ENCODE data around the gene SNX25. TPM values are rescaled to one million over a fixed set of nuclear protein-coding genes. Genes with fewer than 3 reads are reported as not detected.

Gene SNX25
- total and polyA plus RNA-seq, 12 donors, result 4.4 to 12.6 (median 9.2) TPM

- DNase-seq (no peak), ATAC-seq (peak in 4 of 8 donors; percentile 32 to 69 (median 60))
- WGBS, 2 donors, result 57 to 66% methylated on average over 3 of the region's 3 CpGs
- H3K4me3 ChIP-seq, result no peak overlapping the region
- peaks cover 0 to 13% (median 4%) of the 10 kb centered on the region in 9 donors for H3K4me1 ChIP-seq
- no peaks in the 10 kb centered on the region for H3K27me3 ChIP-seq
- intact Hi-C loops (cut with DNase I), result no loop called here
- H3K9me3 ChIP-seq, result no peaks in the 10 kb centered on the region
- no peak for TF ChIP-seq CTCF (IDR thresholded peaks at IDR 0.05)
- no peak overlapping the region for H3K27ac ChIP-seq
- H3K36me3 ChIP-seq, result peaks cover 0 to 20% (median under 1%) of the 10 kb centered on the region in 9 donors
These were observed 77.2 kb downstream of the SNX25 start for GRCh38 chr4:185286571-185286970.

GRCh38 chr4:185287031-185287430 lies 77.6 kb downstream of the SNX25 start:
- Histone ChIP-seq H3K9me3 (no peaks in the 10 kb centered on the region), H3K4me3 (no peak overlapping the region), H3K27ac (no peak overlapping the region), H3K4me1 (peaks cover 0 to 13% (median 4%) of the 10 kb centered on the region in 9 donors), H3K36me3 (peaks cover 0 to 22% (median 4%) of the 10 kb centered on the region in 9 donors), H3K27me3 (no peaks in the 10 kb centered on the region)
- intact Hi-C loops (cut with DNase I), result no loop called here
- DNase-seq (no peak), ATAC-seq (no peak)
- TF ChIP-seq CTCF (IDR thresholded peaks at IDR 0.05), result no peak
- WGBS, 2 donors, result 90 to 91% methylated on average over 4 of the region's 4 CpGs

GRCh38 chr4:185290018-185290607 lies 80.7 kb downstream of the SNX25 start:
- DNase-seq (no peak), ATAC-seq (peak in 3 of 8 donors; percentile 29 to 34 (median 32))
- peak overlapping the region in 1 of 10 donors; percentile 19 for H3K27ac ChIP-seq
- H3K9me3 ChIP-seq, result no peaks in the 10 kb centered on the region
- H3K27me3 ChIP-seq, result no peaks in the 10 kb centered on the region
- no peak for TF ChIP-seq CTCF (IDR thresholded peaks at IDR 0.05)
- WGBS, 2 donors, result 69 to 72% methylated on average over 6 of the region's 6 CpGs
- intact Hi-C loops (cut with DNase I), result no loop called here
- H3K4me3 ChIP-seq, result no peak overlapping the region
- peaks cover 0 to 42% (median 6%) of the 10 kb centered on the region in 9 donors for H3K36me3 ChIP-seq
- H3K4me1 ChIP-seq, result peaks cover 0 to 13% (median 4%) of the 10 kb centered on the region in 9 donors

GRCh38 chr4:185290656-185291055 lies 81.3 kb downstream of the SNX25 start:
- Histone ChIP-seq H3K36me3 (peaks cover 0 to 45% (median 6%) of the 10 kb centered on the region in 9 donors), H3K27me3 (no peaks in the 10 kb centered on the region), H3K4me1 (peaks cover 0 to 13% (median 4%) of the 10 kb centered on the region in 9 donors), H3K4me3 (no peak overlapping the region), H3K27ac (peak overlapping the region in 1 of 10 donors; percentile 19), H3K9me3 (no peaks in the 10 kb centered on the region)
- TF ChIP-seq CTCF (IDR thresholded peaks at IDR 0.05), result no peak
- no peak for DNase-seq
- 41 to 56% methylated on average over 5 of the region's 5 CpGs for WGBS, 2 donors
- intact Hi-C loops (cut with DNase I), result no loop called here
- ATAC-seq, result no peak

Data from heart right ventricle (tissue), 16 donors.